Thyroid gland (tissue), 4 donors: ENCODE data around the gene HNRNPLL.

ENCODE experiments used
- CTCF ChIP-seq, 6 experiments: fragments of 200-600 bp in 3 of 6; fragments of 450-650 bp in 3 of 6; sonication (generic) in 3 of 6; IDR thresholded peaks; one replicate each; pipeline ENCODE4 v1.5.1; 2016 to 2019; ENCODE audit warnings: antibody characterized with exemption in 6 of 6, mild to moderate bottlenecking in 2 of 6, inconsistent platforms in 1 of 6, moderate library complexity in 1 of 6
- POLR2A ChIP-seq, 2 donors: fragments of 450-650 bp; IDR thresholded peaks; one replicate each; pipeline ENCODE4 v1.6.1; 2017; ENCODE audit warnings: antibody characterized with exemption in 2 of 2, mild to moderate bottlenecking in 2 of 2, moderate library complexity in 1 of 2

DNA sequence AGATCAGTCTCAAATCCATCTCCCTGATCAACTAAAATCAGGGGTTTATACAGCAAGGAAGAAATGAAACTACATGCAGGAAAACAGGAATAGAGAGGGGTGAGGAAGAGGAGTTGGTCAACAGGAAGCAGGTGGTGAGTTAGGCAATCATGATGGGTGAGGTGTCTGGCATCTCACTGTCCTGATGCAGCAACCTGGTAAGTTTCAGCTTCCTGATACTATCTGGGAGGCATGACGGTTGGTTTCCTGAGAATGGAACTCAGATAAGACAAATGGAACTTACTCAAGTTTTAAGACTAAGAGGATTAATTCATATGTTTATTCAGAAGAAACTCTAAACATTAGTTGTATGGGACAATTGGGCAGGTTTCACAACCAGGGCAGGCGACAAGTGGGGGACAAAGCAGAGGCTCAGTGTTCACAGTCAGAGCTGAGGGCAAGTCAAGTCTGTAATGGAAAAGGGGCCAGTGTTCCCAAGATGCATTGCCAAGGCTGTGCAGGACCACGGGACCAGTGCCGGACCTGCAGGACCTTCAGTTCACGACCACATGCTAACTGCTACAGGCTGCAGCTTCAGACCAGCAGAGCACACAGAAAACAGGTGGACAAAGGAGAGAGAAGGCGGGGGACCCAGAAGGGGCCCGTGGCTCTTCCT, 45.5 kb upstream of the HNRNPLL start:
- TF ChIP-seq POLR2A (IDR thresholded peaks at IDR 0.05) (no peak), CTCF (IDR thresholded peaks at IDR 0.05) (no peak)
